Stomach (tissue), 4 donors: ENCODE results near the gene E2F2.

ENCODE experiments used
- CTCF ChIP-seq, 7 experiments: fragments of 450-650 bp in 4 of 7; fragments of 200-600 bp in 3 of 7; sonication (generic) in 3 of 7; IDR thresholded peaks; one replicate each; pipeline ENCODE4 v1.5.1; 2016 to 2019; ENCODE audit warnings: antibody characterized with exemption in 7 of 7, control low read depth in 2 of 7, mild to moderate bottlenecking in 1 of 7
- EP300 ChIP-seq: sonication (generic); formaldehyde crosslinking; IDR thresholded peaks from one replicate; pipeline ENCODE4 v1.6.1; 2017; ENCODE audit warnings: antibody characterized with exemption
- POLR2A ChIP-seq, 4 donors: fragments of 450-650 bp; IDR thresholded peaks; one replicate each; pipeline ENCODE4 v1.6.1; 2016; ENCODE audit warnings: antibody characterized with exemption in 4 of 4, control low read depth in 2 of 4, mild to moderate bottlenecking in 1 of 4, moderate library complexity in 1 of 4

GRCh38 chr1:23548704-23549143 is 17.7 kb upstream of the E2F2 start:
- TF ChIP-seq POLR2A (IDR thresholded peaks at IDR 0.05) (no peak), EP300 (no peak), CTCF (IDR thresholded peaks at IDR 0.05) (no peak)
